HG03095 (cell line): ENCODE data around the gene NPTXR.
"Not testable (repeated sequence)": the region's sequence is repeated elsewhere in the genome, so short reads cannot be mapped to it uniquely, and the experiment has no call there.

Source experiments
- ATAC-seq: cut with Tn5 transposase; IDR thresholded peaks from one replicate; pipeline ENCODE4 v1.9.1; 2021; ENCODE audit warnings: moderate library complexity; ENCODE audit not compliant: unreplicated experiment

Gene NPTXR

GRCh38 chr22:38832005-38832978 lies 11.5 kb downstream of the NPTXR start:
- ATAC-seq = no peak

GRCh38 chr22:38831166-38831945 lies 12.5 kb downstream of the NPTXR start:
- ATAC-seq = no peak

DNA sequence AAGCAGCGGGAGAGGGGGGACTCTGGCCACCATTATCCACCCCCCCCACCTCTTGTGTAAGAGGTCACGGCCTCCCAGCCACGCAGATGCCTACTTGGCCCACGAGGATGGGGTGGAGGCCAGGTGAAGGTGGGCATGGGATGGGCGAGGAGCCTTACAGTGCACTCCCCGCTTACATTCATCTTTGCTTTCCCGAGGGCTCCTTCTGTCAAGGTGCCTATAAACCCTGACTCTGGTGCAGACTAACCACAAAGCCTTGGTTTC lies 13.1 kb downstream of the NPTXR start:
- ATAC-seq = no peak

- no peak for ATAC-seq
Measured at GRCh38 chr22:38830026-38830844, 13.6 kb downstream of the NPTXR start.

GRCh38 chr22:38829485-38829884 lies 14.3 kb downstream of the NPTXR start:
- ATAC-seq = no peak

- ATAC-seq = no peak
Measured at GRCh38 chr22:38828616-38829205, 15.1 kb downstream of the NPTXR start.

- ATAC-seq = no peak
Measured at GRCh38 chr22:38828191-38828590, 15.6 kb downstream of the NPTXR start.

DNA sequence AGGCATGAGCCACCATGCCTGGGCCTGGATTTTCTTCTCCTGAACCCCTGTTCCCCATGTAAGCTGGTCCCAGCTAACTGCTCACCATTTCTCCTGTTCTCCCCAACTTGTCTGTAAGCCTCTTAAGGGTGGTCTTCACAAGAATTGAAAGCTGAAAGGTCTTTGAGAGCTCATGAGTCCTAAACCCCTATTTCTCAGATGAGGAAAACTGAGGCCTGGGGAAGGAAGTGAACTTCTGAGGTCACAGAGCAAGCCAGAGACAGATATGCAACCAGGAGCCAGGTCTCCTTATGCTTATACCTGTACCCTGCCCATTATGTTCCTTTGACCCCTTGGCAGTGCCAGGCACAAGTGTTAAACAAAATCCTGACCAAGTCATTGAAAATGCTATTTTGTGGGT lies 16.3 kb downstream of the NPTXR start:
- no peak for ATAC-seq

DNA sequence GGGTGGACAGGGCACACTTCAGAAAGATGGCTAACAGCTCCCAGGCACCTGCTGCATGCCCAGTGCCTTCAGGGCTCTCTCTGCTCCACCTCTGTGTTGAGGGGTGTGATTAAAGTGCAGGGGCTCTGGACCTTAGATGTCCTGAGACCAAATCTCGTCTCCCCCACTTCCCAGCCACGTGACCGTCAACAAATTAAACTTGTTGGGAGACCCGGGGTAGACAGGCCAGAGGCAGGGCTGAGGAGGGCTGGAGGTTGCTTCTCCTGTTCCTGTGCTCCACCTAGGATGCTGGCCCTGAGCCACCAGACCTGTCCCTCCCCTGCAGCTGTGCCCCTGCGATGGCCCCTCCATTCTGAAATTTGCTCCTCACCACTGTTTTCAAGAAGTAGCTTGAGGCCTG lies 17.0 kb downstream of the NPTXR start:
- no peak for ATAC-seq

- ATAC-seq = no peak
Measured at GRCh38 chr22:38826386-38826785, 17.4 kb downstream of the NPTXR start.

DNA sequence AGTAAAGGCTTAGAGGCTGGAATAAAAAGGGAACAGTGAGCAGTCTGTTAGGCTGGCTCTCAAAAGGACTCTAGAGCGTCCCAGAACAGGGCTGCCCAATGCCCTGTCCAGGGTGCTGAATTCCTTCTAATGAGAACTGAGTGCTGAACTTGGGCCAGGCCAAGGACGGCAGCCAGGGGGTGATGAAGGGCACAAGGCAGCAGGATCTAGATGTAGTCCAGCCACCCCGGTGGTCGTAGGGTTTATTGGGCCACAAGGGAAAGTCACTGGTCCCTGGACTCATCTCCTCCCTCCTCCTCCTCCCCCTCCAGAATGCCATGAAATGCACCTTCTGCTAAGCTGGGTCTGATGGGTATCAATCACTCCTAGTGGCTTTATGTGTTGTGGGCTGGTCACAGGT lies 19.2 kb downstream of the NPTXR start:
- ATAC-seq = no peak

DNA sequence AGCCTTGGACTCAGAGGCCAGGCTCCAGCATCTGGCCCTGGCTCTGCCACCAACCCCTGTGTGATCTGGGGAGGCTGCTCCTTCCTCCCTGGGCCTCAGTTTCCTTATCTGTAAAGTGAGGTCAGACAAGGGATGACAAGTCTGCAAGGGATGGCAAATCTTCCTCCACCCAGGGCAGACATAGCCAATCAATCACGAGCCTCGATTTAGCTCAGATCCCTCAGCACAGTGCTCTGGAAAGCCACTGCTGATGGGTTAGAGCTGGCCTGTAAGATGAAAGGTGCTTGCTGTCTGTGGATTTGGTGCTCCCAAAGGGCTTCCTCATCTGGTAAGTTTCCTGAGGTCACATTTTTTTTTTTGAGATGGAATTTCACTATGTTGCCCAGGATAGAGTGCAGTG lies 20.2 kb downstream of the NPTXR start:
- ATAC-seq = no peak

DNA sequence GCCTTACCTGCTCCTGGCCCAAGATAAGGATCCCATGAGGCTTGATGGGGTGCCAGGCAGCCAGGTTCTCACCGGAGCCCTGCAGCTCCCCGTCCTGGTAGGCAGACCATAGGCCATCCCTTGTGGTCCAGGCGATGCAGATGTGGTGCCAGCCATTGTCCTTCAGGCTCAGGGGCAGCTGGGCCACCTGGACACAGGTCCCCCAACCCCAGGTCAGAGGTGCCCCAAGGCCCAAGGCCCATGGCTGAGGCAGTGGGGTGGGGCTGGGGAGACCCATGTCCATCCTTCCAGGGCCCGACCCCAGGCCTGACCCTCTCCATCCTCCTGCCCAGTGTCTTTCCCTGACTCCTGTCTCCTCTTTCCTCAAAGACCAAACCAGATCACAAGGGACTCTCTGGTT lies 20.8 kb downstream of the NPTXR start:
- no peak for ATAC-seq

GRCh38 chr22:38820020-38820419 lies 23.8 kb downstream of the NPTXR start:
- no peak for ATAC-seq

DNA sequence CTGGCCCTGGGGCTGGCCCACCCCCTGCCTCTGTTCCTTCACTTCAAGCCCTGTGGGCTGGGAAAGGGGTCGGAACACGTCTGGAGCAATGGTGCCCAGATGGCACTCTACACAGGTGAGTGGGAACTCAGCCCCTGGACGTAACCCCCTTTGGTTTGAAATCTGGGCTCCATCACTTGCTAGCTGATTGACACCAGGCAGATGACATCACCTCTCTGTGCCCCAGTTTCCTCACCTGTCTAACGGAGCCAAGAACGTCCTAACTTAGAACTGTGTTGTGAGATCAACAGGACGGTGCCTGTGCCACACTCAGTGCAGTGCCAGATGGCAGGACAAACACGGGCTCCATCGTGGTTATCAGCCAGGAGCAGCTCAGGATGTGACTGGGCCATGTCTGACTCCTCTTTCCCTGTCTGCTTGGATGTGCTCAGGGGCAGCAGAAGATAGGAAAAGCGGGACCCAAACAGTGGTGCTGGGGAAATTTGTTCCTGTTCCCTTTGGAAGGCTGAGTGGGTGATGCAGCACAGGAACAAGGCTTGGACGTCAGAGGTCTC lies 24.4 kb downstream of the NPTXR start:
- no peak for ATAC-seq

DNA sequence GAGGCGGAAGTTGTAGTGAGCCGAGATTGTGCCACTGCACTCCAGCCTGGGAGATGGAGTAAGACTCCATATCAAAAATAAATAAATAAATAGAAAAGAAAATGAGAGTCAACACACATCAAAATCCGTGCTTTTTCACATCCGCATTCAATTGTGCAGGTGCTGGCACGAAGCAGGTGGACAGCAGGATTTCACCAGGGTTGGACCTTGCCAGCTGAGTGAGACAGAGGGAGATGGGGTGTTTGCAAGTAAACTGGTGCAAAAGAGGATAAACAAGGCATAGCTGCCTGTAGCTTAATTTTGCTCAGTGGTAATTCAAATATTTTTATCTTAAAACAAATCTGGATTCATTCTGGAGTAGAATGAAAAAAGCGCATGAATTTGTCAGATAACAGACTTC lies 26.6 kb downstream of the NPTXR start:
- ATAC-seq = no peak

DNA sequence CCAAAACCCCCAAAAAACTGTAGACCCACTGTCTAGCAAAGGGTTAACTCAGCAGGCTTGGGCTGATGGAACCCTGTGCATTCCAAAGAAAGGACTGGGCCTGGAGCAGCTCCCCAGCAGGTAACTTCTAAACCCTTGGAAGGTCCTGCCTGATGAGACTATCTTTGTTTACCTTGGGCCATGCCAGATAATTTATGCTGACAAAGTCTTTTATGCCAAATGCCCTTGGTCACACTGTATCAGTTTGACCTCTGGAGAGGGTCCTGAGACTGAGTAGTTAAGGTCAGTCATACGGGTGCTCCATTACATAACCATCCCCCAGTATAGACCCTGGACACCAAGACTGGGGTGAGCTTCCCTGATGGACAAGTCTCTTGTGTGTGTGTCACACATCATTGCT lies 28.0 kb downstream of the NPTXR start:
- no peak for ATAC-seq

- ATAC-seq = no peak
Measured at GRCh38 chr22:38811241-38811640, 32.6 kb downstream of the NPTXR start.

GRCh38 chr22:38805041-38805593 lies 38.7 kb downstream of the NPTXR start:
- not testable (repeated sequence) for ATAC-seq

DNA sequence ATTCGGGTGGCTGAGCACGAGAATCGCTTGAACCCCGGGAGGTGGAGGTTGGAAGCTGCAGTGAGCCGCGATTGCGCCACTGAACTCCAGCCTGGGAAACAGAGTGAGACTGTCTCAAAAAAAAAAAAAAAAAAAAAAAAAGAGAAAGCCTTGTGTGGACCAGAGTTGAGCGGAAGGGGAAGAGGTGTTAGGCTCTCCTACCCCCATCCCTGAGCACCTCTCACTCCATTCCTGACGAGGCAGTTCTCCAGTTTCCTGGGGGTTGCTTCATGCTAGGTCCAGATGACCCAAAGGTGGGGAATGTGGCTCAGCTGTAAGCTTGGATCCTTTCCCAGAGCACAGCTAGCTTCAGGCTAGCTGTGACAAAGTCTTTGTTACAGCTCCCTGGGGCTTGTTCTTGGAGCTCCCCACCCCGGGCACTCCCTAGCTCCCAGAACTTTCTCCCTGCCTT lies 41.1 kb downstream of the NPTXR start:
- ATAC-seq = no peak
